ENCODE results near the gene MPZL2.

The MPZL2 gene

GRCh38 chr11:118258410-118258809 lies 5.7 kb downstream of the MPZL2 start:
- no peaks in the 10 kb centered on the region for H3K36me3 ChIP-seq (ENCODE audit: insufficient read depth, insufficient read length, low read length)
- no peak overlapping the region for H3K9ac ChIP-seq (ENCODE audit: insufficient read length, low read depth)
- H3K4me1 ChIP-seq (ENCODE audit: insufficient read depth, insufficient read length): no peaks in the 10 kb centered on the region
- TF ChIP-seq SUZ12 (IDR thresholded peaks at IDR 0.05; ENCODE audit: extremely low read depth, insufficient read depth, insufficient read length) (no peak), YY1 (IDR thresholded peaks at IDR 0.05; ENCODE audit: insufficient read depth, insufficient read length) (no peak), ZNF274 (IDR thresholded peaks at IDR 0.05; ENCODE audit: low read depth, low read length) (no peak)
- H3K9me3 ChIP-seq (ENCODE audit: insufficient read depth, low read length): no peaks in the 10 kb centered on the region
- no peak overlapping the region for H3K4me3 ChIP-seq (ENCODE audit: insufficient read length, low read depth)
- no peak for DNase-seq (ENCODE audit: low read depth, low spot score)
- H3K27me3 ChIP-seq (ENCODE audit: insufficient read depth, insufficient read length): peaks cover 10% of the 10 kb centered on the region

- TF ChIP-seq YY1 (IDR thresholded peaks at IDR 0.05; ENCODE audit: insufficient read depth, insufficient read length) (no peak), ZNF274 (IDR thresholded peaks at IDR 0.05; ENCODE audit: low read depth, low read length) (no peak), SUZ12 (IDR thresholded peaks at IDR 0.05; ENCODE audit: extremely low read depth, insufficient read depth, insufficient read length) (no peak)
Observed at GRCh38 chr11:118252688-118253087, 11.4 kb downstream of the MPZL2 start.

DNA sequence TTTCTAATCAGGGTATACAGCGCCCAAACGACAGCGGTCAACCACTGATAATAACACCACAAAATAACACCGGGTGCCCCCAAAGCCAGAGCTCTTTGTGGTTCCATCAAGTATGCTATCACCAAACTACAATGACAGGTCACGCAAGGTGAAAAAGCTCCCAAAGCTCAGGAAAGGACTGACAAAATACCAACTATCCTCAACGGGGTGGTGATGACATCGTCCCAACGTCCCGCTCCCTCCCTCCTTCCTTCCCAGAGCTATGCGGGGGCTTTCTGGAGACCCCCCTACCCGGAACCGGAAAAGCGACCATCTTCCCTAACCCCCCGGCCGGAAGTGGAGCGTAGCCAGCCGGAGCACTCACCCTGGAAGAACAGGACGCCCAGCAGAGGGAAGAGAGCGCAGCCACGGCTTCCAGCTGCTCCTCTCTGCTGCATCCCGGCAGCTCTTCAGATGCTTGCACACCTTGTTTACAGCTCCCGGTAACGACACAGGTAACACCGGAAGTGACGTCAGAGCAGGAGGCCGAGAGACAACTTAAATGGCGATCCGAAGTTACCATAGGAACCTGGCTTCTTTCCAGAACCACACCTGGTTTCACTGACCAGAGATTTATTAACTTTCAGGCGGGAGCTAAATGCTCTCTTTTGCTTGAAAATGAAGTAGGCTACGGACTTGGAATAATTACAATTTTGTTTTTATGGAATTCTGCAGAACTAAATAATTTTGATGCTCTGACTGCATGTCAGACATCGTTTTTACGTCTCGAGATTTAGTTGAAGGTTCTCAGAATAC lies 12.0 kb downstream of the MPZL2 start, which contains the start of gene MPZL3:
TSS of gene MPZL3 (minus strand) at position 508 of the 795 bp plus-strand sequence. CDS start at position 437, 71 bp downstream.
- DNase-seq (ENCODE audit: low read depth, low spot score): peak; percentile 79
- Histone ChIP-seq H3K4me1 (ENCODE audit: insufficient read depth, insufficient read length) (no peaks in the 10 kb centered on the region), H3K27me3 (ENCODE audit: insufficient read depth, insufficient read length) (no peaks in the 10 kb centered on the region), H3K4me3 (ENCODE audit: insufficient read length, low read depth) (peak within 1 kb of the TSS; percentile 76), H3K9me3 (ENCODE audit: insufficient read depth, low read length) (no peaks in the 10 kb centered on the region), H3K36me3 (ENCODE audit: insufficient read depth, insufficient read length, low read length) (no peaks in the 10 kb centered on the region), H3K9ac (ENCODE audit: insufficient read length, low read depth) (peak within 1 kb of the TSS; percentile 86)
- TF ChIP-seq YY1 (IDR thresholded peaks at IDR 0.05; ENCODE audit: insufficient read depth, insufficient read length): peak; percentile 43
- no peak for TF ChIP-seq ZNF274 (IDR thresholded peaks at IDR 0.05; ENCODE audit: low read depth, low read length)

More at GRCh38 chr11:118252688-118253087, 11.4 kb downstream of the MPZL2 start:
- Histone ChIP-seq H3K4me1 (ENCODE audit: insufficient read depth, insufficient read length) (no peaks in the 10 kb centered on the region), H3K36me3 (ENCODE audit: insufficient read depth, insufficient read length, low read length) (no peaks in the 10 kb centered on the region), H3K9me3 (ENCODE audit: insufficient read depth, low read length) (no peaks in the 10 kb centered on the region), H3K4me3 (ENCODE audit: insufficient read length, low read depth) (peak overlapping the region; percentile 76), H3K9ac (ENCODE audit: insufficient read length, low read depth) (no peak overlapping the region), H3K27me3 (ENCODE audit: insufficient read depth, insufficient read length) (no peaks in the 10 kb centered on the region)
- DNase-seq (ENCODE audit: low read depth, low spot score): no peak

GRCh38 chr11:118247041-118247440 lies 17.1 kb downstream of the MPZL2 start:
- DNase-seq (ENCODE audit: low read depth, low spot score): no peak
- Histone ChIP-seq H3K4me1 (ENCODE audit: insufficient read depth, insufficient read length) (no peaks in the 10 kb centered on the region), H3K36me3 (ENCODE audit: insufficient read depth, insufficient read length, low read length) (no peaks in the 10 kb centered on the region), H3K9me3 (ENCODE audit: insufficient read depth, low read length) (no peaks in the 10 kb centered on the region), H3K4me3 (ENCODE audit: insufficient read length, low read depth) (no peak overlapping the region), H3K9ac (ENCODE audit: insufficient read length, low read depth) (no peak overlapping the region), H3K27me3 (ENCODE audit: insufficient read depth, insufficient read length) (no peaks in the 10 kb centered on the region)
- TF ChIP-seq ZNF274 (IDR thresholded peaks at IDR 0.05; ENCODE audit: low read depth, low read length) (no peak), YY1 (IDR thresholded peaks at IDR 0.05; ENCODE audit: insufficient read depth, insufficient read length) (no peak), SUZ12 (IDR thresholded peaks at IDR 0.05; ENCODE audit: extremely low read depth, insufficient read depth, insufficient read length) (no peak)

GRCh38 chr11:118245936-118246562 lies 18.0 kb downstream of the MPZL2 start:
- Histone ChIP-seq H3K36me3 (ENCODE audit: insufficient read depth, insufficient read length, low read length) (no peaks in the 10 kb centered on the region), H3K9ac (ENCODE audit: insufficient read length, low read depth) (no peak overlapping the region), H3K9me3 (ENCODE audit: insufficient read depth, low read length) (no peaks in the 10 kb centered on the region), H3K4me1 (ENCODE audit: insufficient read depth, insufficient read length) (no peaks in the 10 kb centered on the region), H3K4me3 (ENCODE audit: insufficient read length, low read depth) (no peak overlapping the region), H3K27me3 (ENCODE audit: insufficient read depth, insufficient read length) (no peaks in the 10 kb centered on the region)
- TF ChIP-seq SUZ12 (IDR thresholded peaks at IDR 0.05; ENCODE audit: extremely low read depth, insufficient read depth, insufficient read length): no peak
- no peak for TF ChIP-seq YY1 (IDR thresholded peaks at IDR 0.05; ENCODE audit: insufficient read depth, insufficient read length)
- TF ChIP-seq ZNF274 (IDR thresholded peaks at IDR 0.05; ENCODE audit: low read depth, low read length): no peak
- DNase-seq (ENCODE audit: low read depth, low spot score): no peak

DNA sequence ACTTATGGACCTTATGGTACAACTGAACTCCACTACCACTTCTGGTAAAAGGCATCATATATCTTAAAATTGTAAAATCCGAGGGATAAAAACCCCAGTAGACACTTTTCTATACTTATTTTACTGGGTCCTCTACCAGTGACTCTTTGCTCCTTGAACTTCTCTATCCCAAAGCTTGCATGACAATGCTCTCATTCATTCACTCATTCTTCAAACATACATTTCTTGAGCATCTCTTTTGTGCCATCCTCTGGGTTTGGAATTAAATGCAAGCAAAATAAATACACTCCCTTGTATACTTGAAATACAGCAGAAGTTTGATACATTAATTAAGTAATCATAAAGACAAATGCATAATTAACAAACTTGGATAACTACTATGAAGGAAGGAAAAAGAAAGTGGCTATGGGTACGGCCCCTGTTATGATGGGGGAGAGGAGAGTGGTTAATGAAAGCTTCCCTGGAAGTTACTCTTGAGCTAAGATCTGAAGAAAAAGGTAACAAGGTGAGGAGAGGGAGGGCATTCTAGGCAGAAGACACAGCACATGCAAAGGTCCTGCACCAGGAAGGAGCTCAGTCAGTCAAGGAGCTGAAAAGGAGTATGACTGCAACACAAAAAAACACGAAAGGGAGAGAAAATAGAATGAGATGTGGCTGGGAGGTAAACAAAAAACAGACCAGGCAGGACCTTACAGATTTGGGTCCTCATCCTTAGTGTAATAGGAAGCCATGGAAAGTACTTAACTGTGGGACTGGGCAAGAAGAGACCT lies 19.9 kb downstream of the MPZL2 start:
- H3K4me3 ChIP-seq (ENCODE audit: insufficient read length, low read depth): no peak overlapping the region
- no peak for DNase-seq (ENCODE audit: low read depth, low spot score)
- no peaks in the 10 kb centered on the region for H3K27me3 ChIP-seq (ENCODE audit: insufficient read depth, insufficient read length)
- H3K9me3 ChIP-seq (ENCODE audit: insufficient read depth, low read length): no peaks in the 10 kb centered on the region
- H3K36me3 ChIP-seq (ENCODE audit: insufficient read depth, insufficient read length, low read length): no peaks in the 10 kb centered on the region
- no peak overlapping the region for H3K9ac ChIP-seq (ENCODE audit: insufficient read length, low read depth)
- TF ChIP-seq YY1 (IDR thresholded peaks at IDR 0.05; ENCODE audit: insufficient read depth, insufficient read length) (no peak), SUZ12 (IDR thresholded peaks at IDR 0.05; ENCODE audit: extremely low read depth, insufficient read depth, insufficient read length) (no peak), ZNF274 (IDR thresholded peaks at IDR 0.05; ENCODE audit: low read depth, low read length) (no peak)
- H3K4me1 ChIP-seq (ENCODE audit: insufficient read depth, insufficient read length): no peaks in the 10 kb centered on the region

DNA sequence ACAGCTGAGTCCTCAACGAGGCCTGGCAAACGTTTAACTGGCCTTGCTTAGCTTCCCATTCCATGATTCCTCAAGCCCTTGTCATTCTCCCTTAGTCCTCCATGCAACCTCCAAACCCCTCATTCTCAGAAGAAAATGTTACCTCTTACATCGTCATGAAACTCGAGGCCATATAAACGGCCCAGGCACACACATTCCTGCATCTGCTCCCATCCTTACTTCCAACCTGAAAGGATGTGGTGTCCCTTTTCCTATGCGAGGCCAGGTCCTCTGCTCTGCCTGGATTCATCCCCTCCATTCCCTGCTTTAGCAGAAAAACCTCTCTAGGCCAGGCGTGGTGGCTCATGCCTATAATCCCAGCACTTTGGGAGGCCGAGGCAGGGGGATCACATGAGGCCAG lies 20.9 kb downstream of the MPZL2 start:
- no peaks in the 10 kb centered on the region for H3K27me3 ChIP-seq (ENCODE audit: insufficient read depth, insufficient read length)
- no peaks in the 10 kb centered on the region for H3K4me1 ChIP-seq (ENCODE audit: insufficient read depth, insufficient read length)
- no peak overlapping the region for H3K9ac ChIP-seq (ENCODE audit: insufficient read length, low read depth)
- H3K4me3 ChIP-seq (ENCODE audit: insufficient read length, low read depth): no peak overlapping the region
- H3K9me3 ChIP-seq (ENCODE audit: insufficient read depth, low read length): no peaks in the 10 kb centered on the region
- no peak for DNase-seq (ENCODE audit: low read depth, low spot score)
- TF ChIP-seq YY1 (IDR thresholded peaks at IDR 0.05; ENCODE audit: insufficient read depth, insufficient read length): no peak
- no peak for TF ChIP-seq SUZ12 (IDR thresholded peaks at IDR 0.05; ENCODE audit: extremely low read depth, insufficient read depth, insufficient read length)
- no peak for TF ChIP-seq ZNF274 (IDR thresholded peaks at IDR 0.05; ENCODE audit: low read depth, low read length)
- no peaks in the 10 kb centered on the region for H3K36me3 ChIP-seq (ENCODE audit: insufficient read depth, insufficient read length, low read length)
